Stimulated activated CD8-positive, alpha-beta memory T cell treated with anti-CD3 and anti-CD28 coated beads, Interleukin-4, amount 100 ng/mL, for 1 hour (primary cell): ENCODE data around the gene PDE4A.
A peak's percentile ranks its signal among the peaks of the same experiment; 100 is the strongest.
"Not testable (repeated sequence)": the region's sequence is repeated elsewhere in the genome, so short reads cannot be mapped to it uniquely, and the experiment has no call there.

Source experiments
- DNase-seq, 2 donors: peaks; one replicate each; pipeline ENCODE4 v3.0.0-alpha.2; 2020; ENCODE audit warnings: low read depth in 2 of 2, low spot score in 1 of 2

The PDE4A gene

DNA sequence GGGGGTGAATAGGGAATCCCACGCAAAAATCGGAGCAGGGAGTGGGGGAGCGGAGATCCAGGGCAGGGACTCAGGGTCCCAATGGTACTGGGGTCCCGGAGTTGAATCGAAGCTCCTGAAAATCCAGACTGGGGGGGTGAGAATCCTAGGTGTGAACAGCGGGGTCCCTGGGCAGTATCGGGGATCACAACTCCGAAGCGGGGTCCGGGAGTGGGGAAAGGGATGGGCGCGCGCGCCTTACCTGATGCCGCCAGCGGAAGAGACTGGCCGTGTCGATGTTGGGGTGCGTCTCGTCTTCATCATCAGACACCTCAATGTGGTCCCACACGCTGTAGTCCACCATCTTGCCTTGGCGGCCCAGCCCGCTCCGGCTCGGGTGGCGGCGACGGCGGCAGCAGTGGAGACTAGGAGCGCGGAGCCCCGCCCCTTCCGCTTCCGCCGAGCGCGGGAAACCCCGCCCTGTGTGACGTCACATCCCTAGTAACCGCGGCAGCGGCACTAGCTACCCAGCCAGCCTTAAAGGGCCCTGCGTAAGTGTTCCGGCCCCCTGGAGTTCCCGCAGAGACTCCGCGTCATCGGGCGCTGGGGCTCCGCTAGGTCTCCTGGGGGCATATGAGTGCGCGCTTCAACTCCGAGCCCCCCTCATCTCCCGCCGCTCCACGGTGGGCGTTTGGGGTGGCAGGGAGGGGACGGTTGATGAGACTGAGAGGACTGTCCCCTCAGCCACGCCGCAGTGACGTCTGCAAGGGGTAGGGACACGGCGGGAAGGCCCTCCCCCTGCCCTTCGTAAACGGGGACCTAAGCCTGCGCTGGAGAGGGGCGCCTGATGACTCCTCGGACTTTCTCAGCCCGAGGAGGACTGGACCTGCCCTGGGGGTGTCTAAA is 17.0 kb upstream of the PDE4A start, which contains the start of gene CDC37:
Gene CDC37 (minus strand): TSS at position 406 of the 885 bp plus-strand sequence. CDS start 63 bp downstream, at position 343.
- DNase-seq, result peak; percentile 96 to 97

DNA sequence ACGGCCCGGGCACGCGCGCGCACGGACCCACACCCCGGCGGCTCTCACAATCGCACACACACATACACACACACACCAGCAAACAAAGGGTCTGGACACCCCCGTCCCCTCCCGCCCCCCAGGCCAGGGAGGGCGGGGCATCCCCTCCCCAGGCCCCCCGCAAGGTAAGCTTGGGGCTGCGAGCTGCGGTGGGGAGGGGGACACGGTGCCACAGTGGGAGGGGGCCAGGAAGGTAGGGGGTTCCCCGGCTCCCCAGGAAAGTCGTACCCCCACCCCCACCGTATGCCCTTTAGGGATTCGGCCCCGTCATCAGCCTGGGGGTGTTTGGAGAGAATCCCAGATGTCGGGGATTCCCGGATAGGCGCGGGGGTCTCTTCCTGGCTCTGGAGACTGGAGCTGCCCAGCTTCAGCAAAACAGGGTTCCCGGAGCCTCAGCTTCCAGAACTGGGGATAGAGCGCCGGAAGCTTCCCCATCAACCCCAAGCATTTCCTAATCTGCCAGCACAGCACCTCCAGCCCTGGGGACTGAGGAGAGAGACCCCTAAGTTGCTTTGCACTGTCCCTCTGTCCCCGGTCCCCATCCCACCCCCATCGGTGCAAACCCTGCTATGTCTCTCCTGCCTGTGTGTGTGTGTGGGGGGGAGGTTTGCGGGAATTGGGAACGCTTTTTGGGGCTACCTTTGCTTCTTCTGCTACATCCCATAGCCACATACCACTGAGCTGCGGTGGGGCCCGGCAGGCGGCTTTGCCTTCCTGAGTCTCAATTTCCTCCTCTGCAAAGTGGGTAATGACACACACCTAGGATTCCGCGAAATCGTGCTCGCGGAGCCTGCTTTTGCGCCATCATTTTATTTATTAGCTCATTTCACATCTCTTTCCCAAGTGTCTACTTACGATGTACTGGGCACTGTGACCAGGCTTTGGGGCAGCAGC is 15.2 kb upstream of the PDE4A start:
- DNase-seq, result no peak

DNA sequence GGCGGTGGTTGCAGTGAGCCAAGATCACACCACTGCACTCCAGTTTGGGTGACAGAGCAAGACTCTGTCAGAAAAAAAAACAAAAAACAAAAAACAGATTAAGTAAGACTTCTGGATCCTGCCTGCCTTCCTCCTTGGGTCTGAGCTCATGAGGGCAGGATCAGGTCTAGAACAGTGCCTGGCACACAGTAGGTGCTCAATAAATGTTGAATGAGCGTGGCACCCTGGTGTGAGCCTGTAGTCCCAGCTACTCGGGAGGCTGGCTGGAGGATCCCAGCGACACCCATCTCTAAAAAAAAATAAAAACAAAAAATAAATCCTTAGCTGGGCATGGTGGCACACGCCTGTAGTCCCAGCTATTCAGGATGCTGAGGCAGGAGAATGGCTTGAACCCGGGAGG is 14.1 kb upstream of the PDE4A start:
- no peak for DNase-seq

DNA sequence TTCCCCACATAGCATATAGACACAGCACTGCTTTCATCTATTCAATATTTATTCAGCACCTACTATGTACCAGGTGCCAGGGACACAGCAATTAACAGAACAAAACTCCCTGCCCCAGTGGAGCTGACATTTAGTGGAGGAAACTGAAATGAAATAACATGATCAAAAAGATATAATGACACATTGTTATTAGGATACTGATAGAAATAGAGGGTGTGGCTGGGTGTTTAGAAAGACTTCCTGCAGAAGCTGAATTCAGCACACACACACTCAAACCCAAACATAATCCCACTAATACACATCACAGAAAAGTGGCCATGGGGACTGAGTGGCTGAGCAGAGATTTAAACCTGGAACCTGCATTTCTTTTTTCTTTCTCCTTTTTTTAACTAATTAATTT is 13.2 kb upstream of the PDE4A start:
- no peak for DNase-seq

DNA sequence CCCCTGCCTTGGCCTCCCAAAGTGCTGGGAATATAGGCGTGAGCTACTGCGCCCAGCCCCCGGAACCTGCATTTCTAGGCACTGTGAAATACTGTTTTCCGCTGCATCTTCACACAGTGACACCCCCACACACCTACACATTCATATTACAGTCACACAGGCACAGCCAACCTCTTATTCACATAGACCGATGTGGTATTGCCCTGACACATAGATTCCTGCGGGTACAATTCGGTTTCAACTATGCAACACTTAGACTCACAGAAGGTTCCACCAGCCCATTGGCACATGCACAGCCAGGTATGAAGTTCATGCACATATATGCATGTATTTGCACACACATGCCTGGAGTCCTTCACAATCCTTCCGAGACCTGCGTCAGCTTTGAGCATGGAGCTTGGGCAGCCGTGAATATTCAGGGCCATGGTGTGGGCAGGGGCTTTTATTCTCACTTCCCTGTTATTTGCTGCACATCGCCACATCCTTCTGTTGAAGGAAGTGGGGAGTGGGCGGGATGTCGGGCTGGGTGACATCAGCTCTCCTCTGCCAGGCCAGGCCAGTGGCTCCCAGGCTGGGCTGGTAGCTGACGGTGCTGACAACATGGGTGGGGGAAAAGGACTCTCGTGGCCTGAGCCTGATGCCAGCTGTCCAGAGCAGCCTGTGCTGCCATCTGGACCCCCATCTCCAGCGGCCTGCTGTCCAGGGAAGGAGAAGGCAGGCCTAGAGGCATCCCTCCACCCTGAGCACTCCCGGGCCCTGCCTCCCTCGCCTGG is 11.6 kb upstream of the PDE4A start:
- no peak for DNase-seq

DNA sequence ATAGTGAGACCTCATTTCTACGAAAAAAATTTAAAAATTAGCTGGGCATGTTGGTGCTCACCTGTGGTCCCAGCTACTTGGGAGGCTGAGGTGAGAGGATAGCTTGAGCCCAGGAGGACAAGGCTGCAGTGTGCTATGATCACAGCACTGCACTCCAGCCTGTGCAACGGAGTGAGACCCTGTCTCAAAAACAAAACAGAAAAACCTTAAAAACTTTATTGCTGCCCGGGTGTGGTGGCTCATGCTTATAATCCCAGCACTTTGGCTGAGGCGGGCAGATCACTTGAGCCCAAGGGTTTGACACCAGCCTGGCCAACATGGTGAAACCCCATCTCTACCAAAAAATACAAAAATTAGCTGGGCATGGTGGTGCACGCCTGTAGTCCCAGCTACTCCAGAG is 9.1 kb upstream of the PDE4A start:
- DNase-seq, result not testable (repeated sequence)

DNA sequence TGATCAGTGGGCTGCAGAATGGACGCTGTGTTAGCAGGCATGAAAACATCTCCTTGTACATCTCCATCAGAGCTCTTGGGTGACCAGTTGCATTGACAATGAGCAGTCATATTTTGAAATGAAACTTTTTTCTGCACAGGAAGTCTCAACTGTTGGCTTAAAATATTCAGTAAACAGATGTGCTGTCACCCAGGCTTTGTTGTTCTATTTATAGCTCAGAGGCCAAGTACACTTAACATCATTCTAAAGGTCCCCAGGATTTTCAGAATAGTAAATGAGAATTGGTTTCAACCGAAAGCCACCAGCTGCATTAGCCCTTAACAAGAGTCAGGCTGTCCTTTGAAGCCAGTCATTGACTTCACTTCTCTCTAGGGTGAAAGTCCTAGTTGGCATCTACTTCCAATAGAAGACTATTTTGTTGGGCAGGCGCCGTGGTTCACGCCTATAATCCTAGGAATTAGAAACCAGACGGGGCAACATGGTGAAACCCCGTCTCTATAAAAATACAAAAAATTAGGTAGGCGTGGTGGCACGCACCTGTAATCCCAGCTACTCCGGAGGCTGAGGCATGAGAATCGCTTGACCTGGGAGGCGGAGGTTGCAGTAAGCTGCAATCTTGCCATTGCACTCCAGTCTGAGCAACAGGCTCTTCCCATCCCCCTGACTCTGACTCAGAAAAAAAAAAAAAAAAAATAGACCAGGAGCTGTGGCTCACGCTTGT is 7.9 kb upstream of the PDE4A start:
- no peak for DNase-seq

DNA sequence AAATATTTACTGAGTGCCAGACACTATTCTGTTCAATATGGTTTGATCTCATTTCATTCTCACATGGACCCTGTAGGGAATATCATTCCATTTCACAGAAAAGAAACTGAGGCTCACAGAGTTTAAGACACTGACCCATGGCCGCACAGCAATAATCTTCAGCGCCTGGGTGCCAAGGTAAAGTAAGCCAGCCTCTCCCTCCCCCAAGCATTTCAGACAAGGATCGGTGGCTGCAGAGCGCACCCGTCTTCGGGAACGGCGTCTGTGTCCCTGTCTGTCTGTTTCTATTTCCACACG is 4.3 kb upstream of the PDE4A start:
- no peak for DNase-seq

DNA sequence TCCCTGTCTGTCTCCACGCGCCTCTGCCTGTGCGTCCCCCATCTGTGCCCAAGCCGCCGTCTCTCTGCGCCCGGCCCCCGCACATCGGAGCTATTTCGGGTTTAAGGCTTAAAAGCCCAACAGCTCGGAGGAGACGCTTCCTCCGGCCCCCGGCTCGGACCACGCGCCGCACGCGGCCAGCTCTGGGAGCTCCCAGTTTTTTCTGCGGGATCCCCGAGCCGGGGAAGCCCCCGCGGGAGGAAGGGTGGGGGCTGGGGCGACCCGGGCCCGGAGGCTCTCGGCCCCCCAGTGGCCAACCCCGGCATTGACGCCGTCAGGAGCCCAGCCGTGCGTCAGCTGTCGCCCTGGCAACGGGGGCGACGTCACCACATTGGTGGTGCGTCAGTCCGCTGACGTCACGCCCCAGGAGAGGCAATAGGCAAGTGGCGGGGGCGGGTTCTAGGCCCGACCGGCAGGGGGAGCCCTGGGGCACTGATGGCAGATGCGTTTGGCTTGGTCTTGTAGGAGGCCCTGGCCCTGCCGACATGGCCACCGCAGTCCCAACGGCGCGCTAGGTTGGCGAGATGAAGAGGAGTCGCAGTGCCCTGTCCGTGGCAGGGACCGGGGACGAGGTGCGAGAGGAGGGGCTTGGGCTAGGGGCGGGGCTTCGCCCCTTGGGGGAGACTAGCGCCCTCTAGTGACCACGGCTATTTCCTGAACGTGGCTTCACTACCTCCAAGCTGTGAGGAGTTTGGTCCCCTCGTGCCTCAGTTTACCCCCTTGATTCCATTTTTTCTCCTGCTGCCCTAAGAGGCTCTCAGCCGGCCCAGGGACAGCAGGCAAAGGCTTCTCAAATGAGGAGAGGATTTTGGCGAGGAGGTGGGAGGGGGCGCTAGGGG is 3.7 kb upstream of the PDE4A start:
- peak; percentile 84 for DNase-seq

DNA sequence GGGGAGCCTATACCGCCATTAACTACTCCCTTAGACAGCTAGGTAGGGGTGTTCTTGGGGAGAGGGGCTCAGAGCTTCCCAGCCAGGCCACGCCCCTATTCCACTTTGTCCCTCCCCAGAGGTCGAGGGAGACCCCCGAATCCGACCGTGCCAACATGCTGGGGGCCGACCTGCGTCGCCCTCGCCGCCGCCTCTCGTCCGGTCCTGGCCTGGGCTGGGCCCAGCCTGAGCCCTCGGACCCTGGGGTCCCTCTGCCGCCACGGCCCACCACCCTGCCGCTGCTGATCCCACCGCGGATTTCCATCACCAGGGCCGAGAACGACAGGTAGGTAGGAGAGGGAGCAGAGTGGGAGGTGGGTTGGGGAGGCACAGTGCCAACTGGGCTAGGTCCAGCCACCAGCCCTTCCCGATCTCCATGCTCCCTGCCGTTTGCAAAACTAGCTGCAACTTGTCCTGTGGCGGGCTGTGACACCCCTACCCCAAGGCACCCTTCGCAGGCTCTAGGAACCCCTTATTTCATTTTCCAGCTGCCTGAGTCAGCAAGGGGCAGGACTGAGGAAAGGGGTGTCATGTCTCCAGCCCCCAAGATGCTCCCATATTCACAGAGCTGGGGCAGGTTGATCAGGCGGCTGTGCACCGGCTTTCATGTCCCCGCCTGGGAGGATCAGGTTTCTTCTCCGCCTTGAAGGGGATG is 2.6 kb upstream of the PDE4A start:
- no peak for DNase-seq

DNA sequence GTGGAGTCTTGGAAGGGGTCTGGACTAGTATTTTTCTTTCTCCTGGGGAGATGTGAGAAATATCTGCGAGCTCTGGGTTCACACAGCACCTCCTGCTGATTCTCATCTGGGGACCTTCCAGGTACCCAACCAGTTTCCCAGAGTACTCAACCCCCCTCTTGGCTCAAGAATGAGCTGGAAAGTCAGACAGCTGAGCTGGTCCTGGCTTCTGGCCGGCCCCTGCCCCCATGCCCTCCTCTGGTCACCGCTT is 2.2 kb upstream of the PDE4A start:
- DNase-seq, result no peak

DNA sequence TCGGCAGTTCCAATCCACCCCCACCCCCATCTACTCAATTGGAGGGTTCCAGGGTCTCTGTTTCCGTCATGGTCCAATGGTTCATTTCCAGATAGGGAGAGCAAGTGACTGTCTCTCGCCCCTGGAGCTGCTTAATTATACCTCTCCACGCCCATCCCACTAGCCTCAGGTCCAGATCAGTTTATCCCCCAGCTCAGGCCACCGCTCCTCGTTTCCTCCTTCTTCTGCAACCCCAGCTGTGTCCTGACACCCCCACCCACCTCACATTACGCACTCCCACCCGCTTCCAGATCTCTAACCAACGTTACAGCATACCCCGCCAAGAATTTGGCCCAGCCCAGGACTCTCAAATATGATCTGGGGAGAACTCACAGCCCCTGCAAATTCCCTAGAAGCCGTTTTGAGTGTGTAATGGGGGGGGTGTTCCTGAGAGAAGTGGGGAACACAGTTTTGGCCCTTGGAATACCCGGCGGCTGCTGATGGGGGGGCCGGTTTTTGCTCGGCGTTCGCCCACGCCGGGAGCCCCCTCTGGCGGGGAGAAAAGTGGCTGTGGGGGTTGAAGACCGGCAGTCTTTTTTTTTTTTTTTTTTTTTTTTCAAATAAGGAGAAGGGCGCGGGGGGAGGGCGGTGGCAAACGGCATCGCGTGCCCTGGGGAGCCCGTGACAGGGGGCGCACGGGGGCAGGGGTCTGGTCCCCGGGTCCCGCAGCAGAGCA is 1.7 kb upstream of the PDE4A start:
- DNase-seq, result no peak

DNA sequence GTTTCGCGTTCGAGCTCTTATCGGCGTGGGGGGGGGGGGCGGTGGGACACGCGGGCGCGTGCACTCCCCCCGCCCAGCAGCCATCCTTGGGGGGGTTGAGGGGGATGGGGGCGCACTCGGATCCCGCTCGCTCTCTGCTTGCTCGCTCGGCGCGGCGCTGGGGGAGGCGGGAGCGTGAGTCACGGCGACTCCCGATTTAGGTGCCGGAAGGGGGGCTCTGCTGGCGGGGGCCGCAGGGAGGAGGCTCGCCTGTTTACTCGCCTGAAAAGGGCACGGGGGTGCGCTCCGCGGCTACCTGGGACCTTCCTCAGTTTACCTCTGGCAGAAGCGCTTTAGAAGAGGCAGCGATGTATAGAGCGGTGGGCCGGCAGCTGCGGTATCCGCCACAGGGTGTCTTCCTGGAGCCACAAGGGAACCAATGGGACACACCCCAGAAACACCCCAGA is 1.1 kb upstream of the PDE4A start:
- no peak for DNase-seq

DNA sequence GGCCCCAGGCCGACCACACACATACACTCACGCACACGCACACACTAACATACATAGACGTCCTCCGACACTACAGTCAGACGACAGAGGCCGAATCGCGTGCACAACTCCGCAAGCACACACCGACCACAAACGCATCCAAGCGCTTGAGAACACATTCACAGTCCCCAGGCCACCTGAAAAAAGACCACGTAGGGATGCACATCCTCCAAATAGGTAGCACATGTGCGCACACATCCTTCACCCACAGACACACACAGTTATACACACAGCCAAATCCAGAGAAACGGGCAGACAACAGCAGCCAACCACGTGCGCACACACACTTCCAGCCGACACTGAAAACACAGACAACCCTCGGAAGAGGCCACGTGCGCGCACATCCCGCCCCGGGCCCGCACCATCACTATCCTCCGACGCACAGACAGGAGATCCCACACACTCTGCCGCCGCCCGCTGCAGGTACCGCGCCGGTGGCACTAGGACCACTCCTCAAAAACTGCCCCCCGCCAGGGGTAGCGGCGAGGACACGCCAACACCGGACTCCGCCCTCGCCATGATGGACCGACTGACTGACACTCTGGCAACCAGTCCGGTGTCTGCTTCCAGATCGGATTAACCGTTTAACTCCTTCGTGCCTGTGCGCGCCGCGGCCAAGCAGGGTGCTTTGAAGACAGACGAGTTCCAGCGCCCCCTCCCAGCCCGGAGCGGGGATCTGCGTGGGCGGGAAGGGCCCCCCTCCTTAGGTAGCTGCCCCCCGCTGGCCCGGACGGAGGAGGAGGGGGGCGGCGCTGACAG is 493 bp upstream of the PDE4A start:
- DNase-seq, result no peak

DNA sequence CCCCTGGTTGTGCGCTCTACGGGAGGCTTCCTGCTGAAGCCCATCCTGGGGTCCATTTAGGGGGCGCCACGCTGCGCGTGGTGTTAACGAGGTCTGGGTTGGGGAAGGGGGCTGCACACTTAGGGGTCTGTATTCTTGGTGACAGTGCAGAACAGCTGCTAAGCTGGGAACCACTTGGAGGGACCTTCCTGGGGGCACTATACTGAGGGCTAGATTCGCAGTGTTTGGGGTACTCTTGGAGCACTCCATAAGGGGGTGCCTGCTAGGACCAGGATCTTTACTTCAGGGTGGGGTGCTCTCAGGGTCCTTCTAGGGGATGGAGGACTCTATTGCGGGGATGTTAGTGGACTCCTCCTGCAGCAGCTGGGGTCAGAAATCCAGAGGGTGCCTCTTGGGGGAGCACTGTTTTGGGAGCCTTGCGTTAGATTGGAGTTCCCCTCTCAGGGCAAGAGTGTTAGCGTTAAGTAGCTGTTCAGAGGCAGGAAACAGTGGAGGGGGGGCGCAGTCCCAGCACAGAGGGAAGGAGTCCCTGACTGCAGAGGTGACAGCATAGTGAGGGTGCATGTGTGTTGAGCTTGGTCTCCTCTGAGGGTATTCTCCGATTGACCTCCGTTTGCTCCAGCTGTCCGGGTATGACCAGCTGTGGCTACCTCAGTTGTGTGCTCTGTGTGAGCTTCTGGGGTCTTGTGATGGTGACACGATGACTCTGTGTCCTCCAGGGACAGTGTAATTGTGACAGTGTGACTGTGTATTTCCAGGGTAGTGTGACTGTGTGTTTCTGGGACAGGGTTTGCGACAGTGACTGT is 1.1 kb downstream of the PDE4A start:
- no peak for DNase-seq

DNA sequence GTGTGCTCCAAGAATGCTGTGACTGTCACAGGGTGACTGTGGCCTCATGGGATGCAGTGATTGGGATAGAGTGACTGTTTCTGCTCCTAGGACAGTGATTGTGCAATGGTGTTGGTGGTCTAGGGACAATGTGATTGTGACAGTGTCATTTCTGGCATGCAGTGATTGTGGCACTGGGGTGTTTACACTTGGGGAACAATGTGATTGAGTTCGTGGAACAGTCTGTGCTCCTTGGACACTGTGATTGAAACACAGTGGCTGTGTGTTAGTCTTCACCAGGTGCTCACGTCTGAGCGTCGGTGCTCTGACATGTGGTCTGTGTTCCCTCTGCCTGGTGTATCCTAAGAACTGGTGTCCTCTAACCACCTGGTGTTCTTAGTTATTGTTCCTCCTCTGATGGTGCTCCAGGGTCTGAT is 1.7 kb downstream of the PDE4A start:
- DNase-seq, result no peak

DNA sequence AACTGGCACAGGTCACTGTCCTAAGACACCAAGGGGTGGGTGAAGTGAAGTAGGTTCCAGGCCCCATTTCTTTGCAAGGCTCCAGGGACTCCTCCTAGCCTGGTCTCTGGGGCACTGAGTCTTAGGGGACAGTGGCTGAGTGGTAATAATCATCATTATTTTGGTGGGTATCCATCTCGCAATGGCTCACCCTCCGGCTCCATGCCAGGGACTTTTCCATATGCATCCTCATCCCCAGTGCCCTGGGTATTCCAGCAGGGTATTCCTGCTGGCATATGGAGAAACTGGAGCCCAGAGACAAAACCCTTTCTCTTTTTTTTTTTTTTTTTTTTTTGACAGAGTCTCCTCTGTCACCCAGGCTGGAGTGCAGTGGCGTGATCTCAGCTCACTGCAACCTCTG is 2.5 kb downstream of the PDE4A start:
- no peak for DNase-seq
